AG09319 (cell line): ENCODE results near the gene ACOT9.
"Not testable (repeated sequence)": the region's sequence is repeated elsewhere in the genome, so short reads cannot be mapped to it uniquely, and the experiment has no call there.

ENCODE experiments used
- DNase-seq: peaks from one replicate; pipeline ENCODE4 v3.0.0-alpha.2; 2010; ENCODE audit warnings: low read depth; ENCODE audit errors: extremely low read depth
- TF ChIP-seq, protein P1 (sequence below): IDR thresholded peaks from 2 replicates; pipeline ENCODE4 v1.5.1; 2011; ENCODE audit warnings: low read depth, mild to moderate bottlenecking, inconsistent platforms, low read length, moderate library complexity

ACOT9 gene

DNA sequence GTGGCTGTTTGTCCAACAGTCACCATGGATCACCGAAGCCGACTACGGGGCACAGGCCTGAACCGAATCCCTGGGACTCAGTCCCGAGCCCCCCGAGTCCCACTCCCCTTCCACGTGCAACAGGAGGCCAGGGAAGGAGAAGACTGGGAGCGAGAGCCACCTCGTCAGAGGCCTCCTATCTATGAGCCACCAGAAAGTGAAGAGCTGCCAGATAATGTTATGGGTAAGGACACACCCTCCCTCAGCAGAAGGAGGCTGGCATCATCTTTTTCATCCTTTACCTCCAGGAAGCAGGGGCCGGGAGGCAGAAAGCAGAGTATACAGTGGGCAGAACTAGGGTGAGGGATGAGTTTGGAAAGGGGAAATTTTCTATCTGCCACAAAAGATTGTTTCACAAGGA lies 78.6 kb downstream of the ACOT9 start:
- no peak for DNase-seq
- TF ChIP-seq, protein P1, sequence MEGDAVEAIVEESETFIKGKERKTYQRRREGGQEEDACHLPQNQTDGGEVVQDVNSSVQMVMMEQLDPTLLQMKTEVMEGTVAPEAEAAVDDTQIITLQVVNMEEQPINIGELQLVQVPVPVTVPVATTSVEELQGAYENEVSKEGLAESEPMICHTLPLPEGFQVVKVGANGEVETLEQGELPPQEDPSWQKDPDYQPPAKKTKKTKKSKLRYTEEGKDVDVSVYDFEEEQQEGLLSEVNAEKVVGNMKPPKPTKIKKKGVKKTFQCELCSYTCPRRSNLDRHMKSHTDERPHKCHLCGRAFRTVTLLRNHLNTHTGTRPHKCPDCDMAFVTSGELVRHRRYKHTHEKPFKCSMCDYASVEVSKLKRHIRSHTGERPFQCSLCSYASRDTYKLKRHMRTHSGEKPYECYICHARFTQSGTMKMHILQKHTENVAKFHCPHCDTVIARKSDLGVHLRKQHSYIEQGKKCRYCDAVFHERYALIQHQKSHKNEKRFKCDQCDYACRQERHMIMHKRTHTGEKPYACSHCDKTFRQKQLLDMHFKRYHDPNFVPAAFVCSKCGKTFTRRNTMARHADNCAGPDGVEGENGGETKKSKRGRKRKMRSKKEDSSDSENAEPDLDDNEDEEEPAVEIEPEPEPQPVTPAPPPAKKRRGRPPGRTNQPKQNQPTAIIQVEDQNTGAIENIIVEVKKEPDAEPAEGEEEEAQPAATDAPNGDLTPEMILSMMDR = no peak

DNA sequence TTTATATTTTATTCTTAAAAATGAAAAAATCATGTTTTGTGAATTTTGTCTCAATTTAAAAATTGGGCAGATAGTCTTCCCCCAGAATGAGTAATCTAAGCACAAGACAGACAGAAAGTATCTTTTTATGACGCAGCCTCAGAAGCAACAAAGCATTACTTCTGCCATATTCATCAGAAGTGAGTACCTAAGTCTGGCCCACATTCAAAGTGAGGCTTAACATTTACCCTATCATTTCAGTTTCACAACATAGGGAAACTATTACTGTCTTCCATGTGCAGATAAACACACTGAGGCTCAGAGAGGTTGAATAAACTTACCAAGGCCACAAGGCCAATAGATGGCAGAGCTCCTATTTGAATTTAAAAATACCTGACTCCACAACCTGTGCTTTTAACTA lies 80.2 kb downstream of the ACOT9 start:
- TF ChIP-seq, protein P1 = no peak
- DNase-seq = peak; percentile 10

DNA sequence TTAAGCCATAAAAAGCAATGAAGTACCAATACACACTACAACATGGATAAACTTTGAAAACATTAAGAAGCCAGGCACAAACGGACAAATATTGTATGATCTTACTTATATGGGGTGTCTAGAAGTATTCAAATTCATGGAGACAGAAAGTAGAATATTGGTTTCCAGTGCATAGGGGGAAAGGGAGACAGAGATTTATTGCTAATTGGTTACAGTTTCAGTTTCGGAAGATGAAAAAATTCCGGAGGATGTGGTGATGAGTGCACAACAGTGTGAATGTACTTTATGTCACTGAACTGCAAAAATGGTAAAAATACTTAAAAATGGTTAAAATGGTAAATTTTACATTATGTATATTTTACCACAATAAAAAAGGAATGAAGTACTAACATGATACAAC lies 80.9 kb downstream of the ACOT9 start:
- no peak for DNase-seq
- TF ChIP-seq, protein P1 = no peak

DNA sequence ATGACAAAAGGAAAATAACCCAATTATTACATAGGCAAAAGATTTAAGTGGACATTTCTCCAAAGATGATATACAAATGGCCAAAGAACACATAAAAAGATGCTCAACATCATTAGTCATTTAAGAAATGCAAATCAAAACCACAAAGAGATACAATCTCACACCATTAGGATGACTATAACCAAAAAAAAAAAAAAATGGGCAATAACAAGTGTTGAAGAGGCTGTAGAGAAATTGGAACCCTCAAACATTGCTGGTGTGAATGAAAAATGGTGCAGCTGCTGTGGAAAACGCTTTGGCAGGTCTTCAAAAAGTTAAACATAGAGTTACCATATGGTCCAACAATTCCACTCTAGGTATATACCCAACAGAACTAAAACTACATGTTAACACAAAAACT lies 81.4 kb downstream of the ACOT9 start:
- DNase-seq = no peak
- TF ChIP-seq, protein P1 = no peak

DNA sequence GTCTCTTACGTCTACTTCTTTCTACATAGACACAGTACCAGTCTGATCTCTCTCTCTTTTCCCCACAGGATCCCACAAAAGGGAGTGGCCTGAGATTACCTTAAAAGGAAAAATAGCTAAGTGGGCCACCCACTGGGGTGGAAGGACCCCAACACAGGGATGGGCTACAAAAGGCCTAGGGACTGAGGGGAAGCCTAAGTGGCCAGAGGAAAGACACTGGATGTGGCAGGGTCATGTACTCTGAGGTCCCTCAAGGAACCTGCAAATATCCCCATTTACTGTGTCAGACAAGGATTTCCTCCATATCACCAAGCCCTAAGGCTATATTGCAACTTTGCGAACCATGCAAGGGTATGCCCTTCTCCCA lies 82.3 kb downstream of the ACOT9 start:
- DNase-seq = no peak
- TF ChIP-seq, protein P1 = no peak

DNA sequence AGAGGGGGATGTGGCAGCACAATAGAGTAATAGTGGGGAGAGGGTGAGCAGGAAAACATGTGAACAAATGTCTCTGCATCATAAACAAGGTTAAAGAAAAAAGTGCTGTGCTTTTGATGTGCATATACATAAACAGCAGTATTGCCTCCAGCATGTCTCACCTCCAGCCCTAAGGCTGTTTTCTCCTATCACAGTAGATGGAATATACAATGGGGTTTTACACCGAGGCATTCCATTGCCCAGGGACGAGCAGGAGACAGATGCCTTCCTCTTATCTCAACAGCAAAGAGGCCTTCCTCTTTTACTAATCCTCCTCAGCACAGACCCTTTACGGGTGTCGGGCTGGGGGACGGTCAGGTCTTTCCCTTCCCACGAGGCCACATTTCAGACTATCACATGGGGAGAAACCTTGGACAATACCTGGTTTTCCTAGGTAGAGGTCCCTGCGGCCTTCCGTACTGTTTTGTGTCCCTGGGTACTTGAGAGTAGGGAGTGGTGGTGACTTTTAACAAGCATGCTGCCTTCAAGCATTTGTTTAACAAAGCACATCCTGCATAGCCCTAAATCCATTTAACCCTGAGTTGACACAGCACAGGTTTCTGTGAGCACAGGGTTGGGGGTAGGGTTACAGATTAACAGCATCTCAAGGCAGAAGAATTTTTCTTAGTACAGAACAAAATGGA lies 82.9 kb downstream of the ACOT9 start:
- not testable (repeated sequence) for DNase-seq

DNA sequence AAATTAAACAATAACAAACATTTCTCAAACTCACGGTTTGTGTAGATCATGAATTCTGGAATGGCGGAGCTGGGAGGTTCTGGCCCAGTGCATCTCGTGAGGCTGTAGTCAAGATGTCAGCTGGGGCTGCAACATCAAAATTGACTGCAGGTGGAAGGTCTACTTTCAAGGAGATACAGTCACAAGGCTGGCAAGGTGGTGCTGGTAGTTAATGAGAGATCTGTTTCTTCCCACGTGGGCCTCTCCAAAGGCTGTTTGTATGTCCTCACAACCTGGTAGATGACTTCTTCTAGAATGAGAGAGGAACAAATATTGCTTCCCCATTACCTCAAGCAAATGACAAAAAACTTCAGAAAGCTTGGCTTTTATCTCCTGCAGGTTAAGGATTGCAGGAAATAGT lies 83.7 kb downstream of the ACOT9 start:
- TF ChIP-seq, protein P1 = no peak
- no peak for DNase-seq

DNA sequence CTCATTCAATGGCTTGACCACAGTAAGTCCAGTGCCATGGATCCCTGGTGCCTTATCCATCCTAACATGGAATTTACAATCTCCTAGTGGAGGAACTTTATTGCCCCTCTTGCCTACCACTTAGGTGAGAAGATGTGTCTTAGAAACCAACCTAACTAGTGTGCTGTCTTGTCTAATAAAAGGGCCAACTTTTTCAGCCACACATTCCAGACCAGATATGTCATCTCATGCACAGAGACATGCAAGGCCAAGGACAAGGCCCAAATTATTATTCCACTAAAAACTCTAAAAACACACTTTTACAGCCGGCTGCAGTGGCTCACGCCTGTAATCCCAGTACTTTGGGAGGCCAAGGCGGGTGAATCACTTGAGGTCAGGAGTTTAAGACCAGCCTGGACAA lies 86.4 kb downstream of the ACOT9 start:
- TF ChIP-seq, protein P1 = no peak
- no peak for DNase-seq
